Activated T-cell treated with anti-CD3 and anti-CD28 coated beads, Interleukin-2, amount 50 U/mL, for 1 hour (primary cell): ENCODE measurements around the gene EPSTI1.
"Not testable (repeated sequence)": the region's sequence is repeated elsewhere in the genome, so short reads cannot be mapped to it uniquely, and the experiment has no call there.

ENCODE experiments used
- DNase-seq: peaks from one replicate; pipeline ENCODE4 v3.0.0-alpha.2; 2020

EPSTI1 gene

GRCh38 chr13:43003729-43004128, 11.7 kb upstream of the EPSTI1 start:
- no peak for DNase-seq

- DNase-seq: no peak
Observed at GRCh38 chr13:43003010-43003409, 11.0 kb upstream of the EPSTI1 start.

- DNase-seq: no peak
Observed at GRCh38 chr13:43002021-43002420, 10.0 kb upstream of the EPSTI1 start.

DNA sequence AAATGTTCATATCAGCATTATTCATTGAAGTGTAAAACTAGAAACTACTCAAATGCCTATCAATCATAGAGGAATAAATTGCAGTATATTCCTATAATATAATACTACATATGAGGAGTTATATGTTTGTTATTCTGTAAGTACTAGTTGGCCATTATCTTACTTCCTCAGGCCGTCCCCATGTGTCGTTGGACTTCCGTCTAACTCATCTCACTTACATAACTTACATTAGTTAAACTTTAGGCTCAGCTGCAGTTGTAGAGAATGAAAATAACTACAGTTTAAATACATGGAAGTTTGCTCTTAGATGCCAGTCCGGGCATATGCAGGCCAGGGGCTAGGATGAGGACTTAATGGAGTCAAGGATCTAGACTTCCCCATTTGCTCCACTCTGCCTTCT, 8.6 kb upstream of the EPSTI1 start:
- DNase-seq: no peak

GRCh38 chr13:42999491-42999890, 7.5 kb upstream of the EPSTI1 start:
- DNase-seq: no peak

DNA sequence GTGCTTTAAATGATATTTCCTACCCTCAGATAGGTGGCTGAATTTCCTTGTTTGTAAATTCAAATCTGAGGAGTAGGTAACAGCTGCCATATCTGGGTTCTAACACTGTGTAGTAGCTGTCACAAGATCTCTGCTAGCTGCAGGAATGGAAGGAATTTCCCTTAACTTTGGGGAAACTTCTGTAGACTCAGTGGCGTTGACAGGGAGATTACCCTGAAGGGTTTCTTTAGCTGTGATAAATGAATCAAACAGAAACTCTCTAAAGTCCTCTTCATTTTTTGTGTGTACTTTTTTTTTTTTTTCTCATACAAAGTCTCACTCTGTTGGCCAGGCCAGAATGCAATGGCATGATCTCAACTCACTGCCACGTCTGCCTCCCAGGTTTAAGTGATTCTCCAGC, 5.3 kb upstream of the EPSTI1 start:
- DNase-seq: no peak

- DNase-seq: no peak
Observed at GRCh38 chr13:42996584-42996983, 4.5 kb upstream of the EPSTI1 start.

- no peak for DNase-seq
Observed at GRCh38 chr13:42994878-42995277, 2.8 kb upstream of the EPSTI1 start.

DNA sequence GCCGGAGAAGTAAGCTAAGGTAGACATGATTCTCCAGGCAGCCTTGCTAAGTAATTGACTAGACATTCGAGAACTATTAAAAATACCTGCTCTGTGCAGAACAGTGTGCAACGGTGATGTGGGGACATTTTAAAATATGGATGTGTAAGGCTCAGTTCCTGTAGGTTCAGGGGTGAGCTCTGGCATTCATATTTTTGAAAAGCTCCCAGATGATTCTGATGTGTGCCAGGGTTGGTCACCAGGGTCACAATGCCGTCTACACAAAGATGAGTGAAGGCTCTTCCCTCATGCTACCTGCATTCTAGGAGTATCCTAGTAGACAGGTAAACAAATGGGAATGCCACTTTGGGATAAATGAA, 702 bp upstream of the EPSTI1 start:
- DNase-seq: no peak

DNA sequence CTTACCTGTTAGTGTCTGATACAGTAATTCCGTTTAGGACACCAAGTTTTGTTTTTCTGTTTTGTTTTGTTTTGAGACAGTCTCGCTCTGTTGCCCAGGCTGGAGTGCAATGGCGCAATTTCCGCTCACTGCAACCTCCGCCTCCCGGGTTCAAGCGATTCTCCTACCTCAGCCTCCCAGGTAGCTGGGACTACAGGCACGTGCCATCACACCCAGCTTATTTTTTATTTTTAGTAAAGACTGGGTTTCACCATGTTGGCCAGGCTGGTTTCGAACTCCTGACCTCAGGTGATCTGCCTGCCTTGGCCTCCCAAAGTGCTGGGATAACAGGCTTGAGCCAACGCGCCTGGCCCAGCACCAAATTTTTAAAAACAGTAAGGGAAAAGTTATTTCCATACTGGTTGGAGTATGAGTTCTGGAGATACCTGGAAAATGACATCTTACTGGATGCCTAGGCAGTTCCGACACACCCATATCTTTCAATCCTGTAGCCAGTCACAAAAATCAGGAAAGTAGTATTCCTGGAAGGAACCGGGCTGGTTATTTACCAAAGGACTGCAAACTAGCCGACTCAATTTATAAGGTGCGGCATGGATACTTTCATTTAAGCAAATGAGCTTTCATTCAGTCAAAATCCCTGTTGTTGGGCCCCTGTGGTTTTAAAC, 676 bp downstream of the EPSTI1 start:
- DNase-seq: not testable (repeated sequence)

DNA sequence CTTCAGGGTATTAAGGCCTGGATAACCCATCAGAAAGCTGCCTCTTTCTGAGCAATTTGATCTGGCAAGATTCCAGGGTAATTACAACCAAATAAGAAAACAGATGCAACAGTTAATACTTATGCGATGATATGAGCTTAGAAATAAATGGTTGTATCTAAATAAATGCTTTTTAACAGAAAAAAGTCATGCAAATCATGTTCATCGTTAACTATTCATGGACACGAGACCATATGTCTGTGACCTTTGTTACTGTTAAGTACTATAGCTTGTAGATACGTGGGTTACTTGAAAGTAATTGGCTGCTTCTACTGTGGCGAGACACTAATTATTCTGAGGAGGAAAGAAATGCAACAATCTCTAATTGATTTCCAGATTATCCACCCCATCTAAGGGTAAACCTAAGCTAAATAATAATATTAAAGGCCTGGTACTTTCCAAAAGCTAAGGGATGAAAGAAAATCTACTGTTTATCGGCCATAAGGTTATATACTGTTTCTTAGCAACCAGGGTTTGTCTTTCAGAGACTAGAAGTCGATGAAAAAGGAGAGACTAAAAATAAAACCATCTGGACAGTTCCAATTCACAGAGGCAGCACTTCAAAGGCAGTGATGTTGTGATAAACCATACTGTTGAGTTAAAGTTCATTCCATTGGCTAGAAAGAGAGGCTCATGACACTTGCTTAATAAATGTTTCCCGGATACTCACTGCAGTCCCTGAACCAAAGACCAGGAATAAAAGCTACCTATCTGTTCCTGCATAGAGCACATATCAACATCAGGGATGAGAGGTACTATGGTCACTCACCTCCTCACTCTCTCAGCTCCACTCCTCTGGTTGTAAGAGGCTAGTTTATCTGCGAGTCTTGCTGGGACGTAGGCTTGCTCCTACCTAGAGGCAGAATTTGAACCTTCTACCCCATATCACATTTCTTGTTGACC, 1.5 kb downstream of the EPSTI1 start:
- DNase-seq: no peak

DNA sequence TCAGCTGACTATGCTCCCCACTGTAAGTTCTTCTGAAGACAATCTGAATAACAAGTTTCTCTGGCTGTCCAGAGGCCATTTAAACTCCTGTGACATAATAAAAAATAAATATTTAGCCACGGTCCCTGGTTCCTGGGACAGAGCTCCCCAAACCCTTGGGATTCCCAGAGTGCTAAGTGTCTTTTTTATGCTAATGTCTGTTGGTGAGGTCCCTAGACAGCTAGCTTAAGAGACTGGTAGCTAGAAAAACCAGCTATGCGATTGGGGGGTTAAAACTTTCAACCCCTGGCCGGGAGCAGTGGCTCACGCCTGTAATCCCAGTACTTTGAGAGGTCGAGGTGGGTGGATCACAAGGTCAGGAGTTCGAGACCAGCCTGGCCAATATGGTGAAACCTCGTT, 5.9 kb downstream of the EPSTI1 start:
- no peak for DNase-seq

DNA sequence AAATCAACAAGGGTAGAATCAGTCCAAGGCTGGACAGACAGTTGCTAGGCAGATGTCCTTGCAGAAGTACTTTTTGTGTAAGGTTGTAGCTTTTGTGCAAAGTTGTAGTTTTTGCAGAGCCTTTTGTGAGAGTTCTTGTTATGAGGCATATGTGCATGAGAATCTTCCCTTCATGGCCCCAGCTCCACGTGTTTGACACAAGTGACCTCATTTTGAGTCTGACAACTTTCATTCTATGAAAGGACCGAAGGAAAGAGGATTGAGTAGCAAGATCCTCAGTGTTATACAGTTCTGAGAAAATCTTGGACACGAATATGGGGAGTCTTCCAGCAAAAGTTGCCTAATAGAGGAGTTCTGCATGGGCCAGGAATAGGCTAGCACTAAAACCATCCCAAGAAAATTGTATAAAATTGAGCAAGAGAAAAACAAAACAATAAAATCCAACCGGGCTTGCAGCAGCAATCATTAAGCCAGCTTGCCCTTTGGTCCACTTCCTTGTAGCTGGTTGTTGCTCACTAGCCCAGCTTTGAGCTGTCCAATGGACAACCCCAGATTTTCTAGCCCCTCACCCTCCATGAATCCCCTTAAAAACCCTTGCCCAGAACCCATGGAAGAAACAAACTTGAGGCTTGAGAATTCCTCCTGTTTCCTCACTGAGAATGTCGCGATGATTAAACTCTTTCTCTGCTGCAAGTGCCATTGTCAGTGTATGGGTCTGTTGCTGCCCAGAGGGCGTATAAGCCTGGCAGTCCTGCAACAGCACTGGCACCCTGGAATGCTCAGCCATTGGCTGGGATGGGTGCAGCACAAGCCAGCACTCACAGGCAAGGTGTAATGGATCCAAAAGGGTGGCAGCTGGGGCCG, 6.5 kb downstream of the EPSTI1 start:
- no peak for DNase-seq

DNA sequence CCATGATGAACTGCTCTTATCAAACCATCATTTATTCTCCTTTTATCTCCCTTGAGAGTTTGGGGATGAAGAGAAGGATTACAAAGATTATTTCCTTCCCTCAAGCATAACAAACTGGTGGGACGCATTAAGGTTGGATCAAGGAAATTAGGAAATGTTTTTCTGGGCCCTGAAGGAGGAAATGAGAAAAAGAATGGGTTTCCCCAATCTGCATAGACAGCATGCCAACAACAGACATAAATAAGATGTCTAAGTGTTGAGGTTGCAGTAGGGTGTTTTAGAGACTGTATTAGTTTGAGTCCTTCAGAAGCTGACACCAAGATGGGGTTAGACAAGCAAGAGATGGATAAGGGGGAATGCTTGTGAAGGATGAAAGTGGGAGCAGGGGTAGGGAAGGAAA, 7.3 kb downstream of the EPSTI1 start:
- DNase-seq: no peak

DNA sequence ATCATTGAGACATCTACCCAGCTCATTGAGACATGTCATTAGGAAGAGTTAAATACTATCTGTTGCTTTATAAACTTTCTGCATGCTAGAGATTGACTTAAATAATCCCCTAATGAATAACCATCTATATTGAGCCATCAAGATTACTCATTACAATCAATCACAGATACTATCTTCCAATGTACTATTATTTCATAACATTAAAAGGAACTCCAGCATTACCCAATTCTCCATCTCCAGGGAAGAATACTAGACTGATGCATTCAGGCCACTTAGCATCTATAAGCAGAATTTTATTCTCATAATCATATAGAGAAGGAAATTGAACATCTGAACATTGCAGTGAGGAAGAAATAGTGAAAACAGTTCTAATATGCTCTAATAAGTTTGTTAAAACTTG, 8.0 kb downstream of the EPSTI1 start:
- DNase-seq: no peak

DNA sequence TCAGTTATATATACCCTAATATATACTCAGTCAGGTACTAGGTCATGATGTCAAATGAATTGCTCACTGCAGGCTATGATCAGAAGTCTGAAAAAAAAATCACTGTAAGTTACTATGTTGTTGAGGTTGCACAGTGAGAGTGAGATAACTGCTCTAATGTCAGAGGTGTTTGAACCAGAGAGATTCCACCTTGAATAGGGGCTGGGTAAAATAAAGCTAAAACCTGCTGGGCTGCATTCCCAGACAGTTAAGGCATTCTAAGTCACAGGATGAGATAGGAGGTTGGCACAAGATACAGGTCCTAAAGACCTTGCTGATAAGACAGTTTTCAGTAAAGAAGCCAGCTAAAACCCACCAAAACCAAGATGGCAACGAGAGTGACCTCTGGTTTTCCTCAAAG, 10.2 kb downstream of the EPSTI1 start:
- no peak for DNase-seq

GRCh38 chr13:42981317-42981716, 10.7 kb downstream of the EPSTI1 start:
- DNase-seq: no peak

DNA sequence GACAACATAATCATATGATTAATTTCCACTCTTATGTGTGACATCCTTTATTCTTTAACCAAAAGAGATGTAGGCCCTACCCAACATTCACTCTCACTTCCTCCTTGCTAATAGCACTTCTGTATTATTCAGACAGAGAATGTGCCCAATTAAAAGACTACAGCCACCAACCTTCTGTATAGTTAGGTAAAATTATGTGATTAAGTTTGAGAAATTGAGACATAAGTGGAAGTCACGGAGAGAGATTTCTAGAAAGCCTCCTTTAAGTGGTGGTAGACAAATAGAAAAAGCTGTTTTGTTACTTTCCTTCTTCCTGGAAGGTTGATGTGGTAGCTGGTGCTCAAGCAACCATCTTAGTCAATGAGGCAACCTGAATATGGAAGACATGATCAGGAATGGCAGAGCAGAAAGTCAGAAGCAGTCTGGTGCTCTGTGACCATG, 14.8 kb downstream of the EPSTI1 start:
- no peak for DNase-seq

GRCh38 chr13:42976066-42976465, 16.0 kb downstream of the EPSTI1 start:
- no peak for DNase-seq

DNA sequence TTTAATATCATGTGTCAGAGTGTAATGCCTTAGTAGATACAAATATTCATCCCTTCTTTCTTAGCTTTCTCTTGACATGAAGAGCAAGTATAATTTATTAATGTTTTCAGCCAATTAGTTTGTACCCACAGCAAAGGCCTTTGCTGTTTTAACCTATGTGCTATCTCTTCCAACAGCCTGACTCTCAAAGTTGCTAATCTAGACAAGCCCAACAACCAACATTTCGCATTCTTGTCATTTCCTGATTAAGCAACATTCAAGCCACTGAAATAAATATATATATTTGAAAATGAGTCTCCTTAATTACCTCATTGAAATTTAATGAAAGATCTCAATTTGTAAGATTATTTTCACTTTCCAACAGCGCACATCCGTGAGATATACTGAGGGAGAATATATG, 18.5 kb downstream of the EPSTI1 start:
- DNase-seq: no peak

DNA sequence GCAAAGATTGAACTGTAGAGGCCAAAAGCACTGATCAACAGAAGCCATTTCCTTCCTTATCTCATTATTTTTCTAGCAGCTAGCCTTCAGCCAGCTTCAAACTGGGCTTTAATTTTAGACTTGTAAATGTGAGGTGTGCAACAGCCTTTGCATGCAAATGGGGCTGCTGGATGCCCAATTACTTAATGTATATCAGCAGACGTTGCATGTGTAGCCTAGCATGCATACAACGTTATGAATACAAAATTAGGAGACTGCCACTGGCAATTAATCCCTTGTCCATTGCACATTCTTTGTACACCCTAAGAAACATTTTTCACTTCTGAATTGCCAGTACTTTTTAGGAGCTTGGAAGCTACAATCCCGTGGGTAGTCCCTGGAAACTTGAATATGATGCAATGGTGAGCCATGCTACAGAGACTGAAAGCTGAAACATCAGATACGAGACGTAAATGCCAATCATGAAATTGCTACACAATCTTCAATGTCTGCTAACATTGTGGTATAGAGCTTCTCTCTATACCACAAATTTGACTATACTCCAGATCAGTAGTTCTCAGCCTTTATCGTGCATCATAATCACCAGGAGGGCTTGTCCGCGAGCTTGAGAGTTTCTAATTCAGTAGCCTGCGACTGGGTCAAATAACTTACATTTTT, 20.2 kb downstream of the EPSTI1 start:
- DNase-seq: no peak

- no peak for DNase-seq
Observed at GRCh38 chr13:42970824-42971690, 21.0 kb downstream of the EPSTI1 start.
